Right lobe of liver (tissue), 6 donors: ENCODE data around the gene EGF. TPM values are rescaled to one million over a fixed set of nuclear protein-coding genes. Genes with fewer than 3 reads are reported as not detected.

Experiments used
- ATAC-seq, 4 donors: fragments of 200-7000 bp; cut with Tn5 transposase; one replicate each; pipeline ENCODE4 v1.9.1; 2020; ENCODE audit warnings: mild to moderate bottlenecking in 4 of 4, moderate library complexity in 4 of 4
- DNase-seq, 3 donors: peaks; one replicate each; pipeline ENCODE4 v3.0.0-alpha.2; 2020
- H3K27ac ChIP-seq, 3 donors: fragments of 200-600 bp; one replicate each; pipeline ENCODE4 v1.8.0; 2022
- H3K27me3 ChIP-seq, 2 donors: fragments of 200-600 bp; one replicate each; pipeline ENCODE4 v1.8.0; 2022
- H3K36me3 ChIP-seq, 4 donors: fragments of 200-600 bp; sonication (generic) in 1 of 4; one replicate each; pipeline versions ENCODE4 v1.5.1 to v1.8.0; 2017 to 2022; ENCODE audit warnings: control low read depth in 1 of 4
- H3K4me1 ChIP-seq, 4 donors: fragments of 200-600 bp; sonication (generic) in 1 of 4; one replicate each; pipeline versions ENCODE4 v1.5.1 to v1.8.0; 2017 to 2022; ENCODE audit warnings: control low read depth in 1 of 4
- H3K4me3 ChIP-seq, 3 donors: fragments of 200-600 bp; one replicate each; pipeline ENCODE4 v1.8.0; 2022
- H3K9me3 ChIP-seq, 4 donors: fragments of 200-600 bp; sonication (generic) in 1 of 4; one replicate each; pipeline versions ENCODE4 v1.5.1 to v1.8.0; 2017 to 2022; ENCODE audit warnings: control low read depth in 1 of 4
- CTCF ChIP-seq, 4 donors: fragments of 200-600 bp in 3 of 4; fragments of 450-650 bp in 1 of 4; IDR thresholded peaks; one replicate each; pipeline versions ENCODE4 v1.5.1 to v1.8.0; 2016 to 2022; ENCODE audit warnings: antibody characterized with exemption in 4 of 4, mild to moderate bottlenecking in 2 of 4
- POLR2A ChIP-seq: fragments of 450-650 bp; IDR thresholded peaks from one replicate; pipeline ENCODE4 v1.6.1; 2017; ENCODE audit warnings: antibody characterized with exemption, mild to moderate bottlenecking
- WGBS: methylation state at CpG from one replicate; pipeline ENCODE4 v1.1.6; 2018; ENCODE audit warnings: low coverage, low lambda C conversion rate; ENCODE audit not compliant: insufficient coverage; ENCODE audit errors: missing lambda C conversion rate; 5-methylcytosine and 5-hydroxymethylcytosine counted together
- intact Hi-C, 2 donors: fragments of 100-400 bp; cut with DNase I; formaldehyde crosslinking; loops; one replicate each; pipeline versions ENCODE4 v1.11.2 to v1.14.1; 2022
- total RNA-seq, 6 experiments: library from RNA; depleted of rRNA in 2 of 6; stranded (reverse); fragments of >200 nt in 2 of 6; fragmentation: NEBNext Ultra II Directional in 3 of 6; extraction: Animal tissue kit (Norgen Biotek cat#: 25700) in 3 of 6; gene quantifications; one replicate each; pipeline versions ENCODE4 v1.1.0 to v1.2.4, GENCODE V29; 2016 to 2023
- donor health status: DM: no; HTN: yes; CAD: no.
- donor health status: DM: no; HTN: no; CAD: no.
- donor health status: DM: no; HTN: no; CAD: no.
- donor health status: DM: no; HTN: yes; CAD: no.
- donor health status: DM: no; HTN: yes; CAD: no.

Gene EGF
- total RNA-seq, 6 experiments from 2014 or later, result not detected

- TF ChIP-seq POLR2A (no peak), CTCF (IDR thresholded peaks at IDR 0.05) (no peak)
- no peaks in the 10 kb centered on the region for H3K27me3 ChIP-seq
- no peaks in the 10 kb centered on the region for H3K36me3 ChIP-seq
- ATAC-seq (no peak), DNase-seq (no peak)
- no peaks in the 10 kb centered on the region for H3K4me1 ChIP-seq
- H3K27ac ChIP-seq, result no peak overlapping the region
- no peak overlapping the region for H3K4me3 ChIP-seq
- intact Hi-C loops, result no loop called here
- 46% methylated on average over 6 of the region's 6 CpGs for WGBS
- no peaks in the 10 kb centered on the region for H3K9me3 ChIP-seq
Observed at GRCh38 chr4:109887071-109887470, 25.6 kb upstream of the EGF start.

GRCh38 chr4:109890076-109890475 lies 22.6 kb upstream of the EGF start:
- TF ChIP-seq POLR2A (no peak), CTCF (IDR thresholded peaks at IDR 0.05) (no peak)
- DNase-seq (no peak), ATAC-seq (no peak)
- intact Hi-C loops, result no loop called here
- no peaks in the 10 kb centered on the region for H3K36me3 ChIP-seq
- H3K4me1 ChIP-seq, result no peaks in the 10 kb centered on the region
- no peak overlapping the region for H3K4me3 ChIP-seq
- H3K9me3 ChIP-seq, result no peaks in the 10 kb centered on the region
- H3K27me3 ChIP-seq, result no peaks in the 10 kb centered on the region
- H3K27ac ChIP-seq, result no peak overlapping the region

GRCh38 chr4:109902559-109903251 lies 10.0 kb upstream of the EGF start:
- ATAC-seq (no peak), DNase-seq (no peak)
- Histone ChIP-seq H3K4me3 (no peak overlapping the region), H3K9me3 (no peaks in the 10 kb centered on the region), H3K27me3 (no peaks in the 10 kb centered on the region), H3K36me3 (no peaks in the 10 kb centered on the region), H3K27ac (no peak overlapping the region), H3K4me1 (no peaks in the 10 kb centered on the region)
- intact Hi-C loops, result no loop called here
- TF ChIP-seq CTCF (IDR thresholded peaks at IDR 0.05) (no peak), POLR2A (no peak)
- 85% methylated on average over 8 of the region's 8 CpGs for WGBS

DNA sequence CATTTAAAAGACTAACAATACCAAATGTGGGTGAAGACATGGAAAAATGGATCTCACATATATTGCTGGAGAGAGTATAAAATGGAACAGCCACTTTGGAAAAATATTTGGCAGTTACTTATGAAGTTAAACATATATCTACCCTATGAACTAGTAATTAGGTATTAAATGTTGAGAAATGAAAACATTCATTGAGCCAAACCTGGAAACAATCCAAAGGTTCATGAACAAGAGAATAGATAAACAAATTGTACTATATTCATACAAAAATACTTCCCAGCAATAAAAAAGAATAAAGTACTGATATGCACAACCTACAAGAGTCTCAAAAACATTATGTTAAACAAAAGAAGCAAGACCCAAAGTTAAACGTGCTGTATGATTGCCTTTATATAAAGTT lies 4.0 kb upstream of the EGF start:
- no peak for DNase-seq
- 67% methylated on average over 1 of the region's 1 CpG for WGBS
- ATAC-seq, result no peak
- Histone ChIP-seq H3K4me1 (no peaks in the 10 kb centered on the region), H3K27me3 (no peaks in the 10 kb centered on the region), H3K9me3 (no peaks in the 10 kb centered on the region), H3K36me3 (no peaks in the 10 kb centered on the region), H3K27ac (no peak overlapping the region), H3K4me3 (no peak overlapping the region)
- intact Hi-C loops, result no loop called here
- TF ChIP-seq POLR2A (no peak), CTCF (IDR thresholded peaks at IDR 0.05) (no peak)

- Histone ChIP-seq H3K36me3 (no peaks in the 10 kb centered on the region), H3K4me3 (no peak overlapping the region), H3K4me1 (no peaks in the 10 kb centered on the region), H3K9me3 (no peaks in the 10 kb centered on the region), H3K27ac (no peak overlapping the region), H3K27me3 (no peaks in the 10 kb centered on the region)
- 47% methylated on average over 2 of the region's 2 CpGs for WGBS
- intact Hi-C loops, result no loop called here
- TF ChIP-seq POLR2A (no peak), CTCF (IDR thresholded peaks at IDR 0.05) (no peak)
- no peak for DNase-seq
- ATAC-seq, result no peak
Observed at GRCh38 chr4:109910256-109910655, 2.4 kb upstream of the EGF start.
